NCI-H146 treated with DMSO at 0.1 percent for 48 hours (cell line): ENCODE results near the gene TRABD.

ENCODE experiments used
- DNase-seq: peaks from one replicate; lab custom pipeline; 2025; ENCODE audit not compliant: unreplicated experiment; lab: John Stamatoyannopoulos, UW

Gene TRABD

DNA sequence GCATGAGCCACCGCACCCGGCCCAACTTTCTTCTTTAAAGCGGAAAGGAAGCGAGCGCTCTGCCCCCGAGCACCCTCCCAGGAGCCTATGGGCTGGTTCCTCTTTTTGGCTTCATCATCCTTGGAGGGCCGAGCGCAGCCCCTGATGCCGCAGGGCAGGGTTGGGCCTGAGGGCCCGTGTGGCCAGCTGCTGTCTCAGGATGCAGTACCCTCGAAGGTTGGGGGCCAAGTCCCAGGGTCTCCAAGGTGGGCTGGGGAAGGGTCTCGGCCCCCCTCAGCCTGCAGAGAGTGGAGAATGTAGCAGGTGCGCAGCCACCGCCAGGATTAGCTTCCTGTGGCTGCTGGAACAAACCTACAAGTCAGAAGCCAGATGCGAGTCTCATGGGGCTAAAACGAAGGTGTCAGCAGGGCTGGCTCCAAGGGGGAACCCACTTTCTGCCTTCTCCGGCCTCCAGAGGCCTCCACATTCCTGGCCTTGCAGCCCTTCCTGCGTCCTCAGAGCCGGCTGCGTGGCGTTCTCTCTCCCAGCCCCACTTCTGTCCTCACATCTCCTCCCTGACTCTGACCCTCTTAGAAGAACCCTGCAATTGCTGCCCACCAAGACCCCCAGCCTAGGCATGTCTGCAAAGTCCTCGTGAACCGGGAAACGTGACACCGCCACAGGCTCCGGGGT, 12.3 kb upstream of the TRABD start:
- DNase-seq: no peak

DNA sequence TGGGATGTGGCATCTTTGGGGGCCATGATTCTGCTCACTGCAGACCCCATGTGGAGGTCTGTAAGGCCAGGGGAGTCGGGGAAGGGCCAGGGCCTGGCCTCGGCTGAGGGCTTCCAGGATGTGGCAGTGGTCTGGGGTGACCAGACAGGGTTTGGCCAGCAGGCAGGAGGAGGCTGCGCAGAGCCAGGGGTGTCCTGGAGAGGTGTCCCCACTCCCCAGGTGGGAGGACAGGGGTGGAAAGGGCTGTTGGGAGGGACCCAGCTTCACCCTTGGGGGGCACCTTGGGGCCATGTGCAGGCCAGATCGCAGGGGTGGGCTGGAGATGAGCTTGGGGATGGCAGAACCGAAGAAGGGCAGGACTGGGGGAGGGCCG, 11.7 kb upstream of the TRABD start:
- no peak for DNase-seq

DNA sequence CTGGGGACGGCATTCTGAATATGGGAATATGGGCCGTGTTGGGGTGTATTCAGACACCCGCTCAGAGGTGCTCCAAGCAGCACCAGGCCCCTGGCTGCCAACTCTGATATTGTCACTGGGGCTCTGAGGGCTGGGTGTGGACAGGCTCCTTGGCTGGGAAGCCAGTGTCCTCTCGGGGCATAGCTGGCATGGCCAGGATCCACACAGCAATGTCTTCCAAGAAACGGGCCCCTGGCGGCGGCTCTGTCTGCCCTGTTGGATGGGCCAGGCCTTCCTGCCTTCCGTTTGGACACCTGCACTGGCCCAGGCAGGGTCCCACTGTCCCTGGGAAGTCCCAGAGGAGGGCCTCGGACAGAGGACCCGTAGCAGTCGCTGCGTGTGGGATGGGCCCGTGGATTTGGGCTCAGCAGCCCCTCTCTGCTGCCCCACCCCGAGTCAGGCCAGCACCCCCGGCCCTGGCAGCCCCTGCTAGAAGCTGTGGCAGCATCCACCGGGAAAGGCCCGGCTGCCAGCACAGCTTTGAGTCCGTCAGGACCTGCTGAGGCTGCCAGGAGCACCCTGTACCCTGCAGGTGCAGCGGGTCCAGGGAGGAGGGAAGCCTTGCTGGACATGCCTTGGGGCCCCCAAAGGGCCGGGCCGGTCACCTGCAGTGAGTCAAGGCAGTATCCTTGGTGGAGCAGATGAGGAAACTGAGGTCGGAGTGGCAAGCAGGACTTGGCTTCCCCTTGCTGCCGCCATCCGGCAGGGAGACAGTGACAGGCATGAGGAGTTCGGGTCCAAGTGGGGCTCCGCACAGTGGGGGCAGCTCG, 11.1 kb upstream of the TRABD start:
- no peak for DNase-seq

DNA sequence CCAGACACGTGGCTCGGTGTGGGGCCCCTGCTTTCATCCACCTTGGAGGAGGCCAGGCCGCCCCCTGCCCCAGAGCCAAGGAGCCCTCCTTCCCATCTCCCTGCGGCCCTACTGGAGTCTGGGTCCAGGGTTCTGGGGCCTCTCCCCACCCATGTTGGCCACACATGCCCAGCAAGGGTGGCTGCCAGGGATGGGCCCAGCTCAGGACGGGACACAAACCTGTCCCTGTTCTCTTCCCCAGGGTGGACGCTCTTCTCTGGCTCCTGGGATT, 10.6 kb upstream of the TRABD start:
- DNase-seq: no peak

DNA sequence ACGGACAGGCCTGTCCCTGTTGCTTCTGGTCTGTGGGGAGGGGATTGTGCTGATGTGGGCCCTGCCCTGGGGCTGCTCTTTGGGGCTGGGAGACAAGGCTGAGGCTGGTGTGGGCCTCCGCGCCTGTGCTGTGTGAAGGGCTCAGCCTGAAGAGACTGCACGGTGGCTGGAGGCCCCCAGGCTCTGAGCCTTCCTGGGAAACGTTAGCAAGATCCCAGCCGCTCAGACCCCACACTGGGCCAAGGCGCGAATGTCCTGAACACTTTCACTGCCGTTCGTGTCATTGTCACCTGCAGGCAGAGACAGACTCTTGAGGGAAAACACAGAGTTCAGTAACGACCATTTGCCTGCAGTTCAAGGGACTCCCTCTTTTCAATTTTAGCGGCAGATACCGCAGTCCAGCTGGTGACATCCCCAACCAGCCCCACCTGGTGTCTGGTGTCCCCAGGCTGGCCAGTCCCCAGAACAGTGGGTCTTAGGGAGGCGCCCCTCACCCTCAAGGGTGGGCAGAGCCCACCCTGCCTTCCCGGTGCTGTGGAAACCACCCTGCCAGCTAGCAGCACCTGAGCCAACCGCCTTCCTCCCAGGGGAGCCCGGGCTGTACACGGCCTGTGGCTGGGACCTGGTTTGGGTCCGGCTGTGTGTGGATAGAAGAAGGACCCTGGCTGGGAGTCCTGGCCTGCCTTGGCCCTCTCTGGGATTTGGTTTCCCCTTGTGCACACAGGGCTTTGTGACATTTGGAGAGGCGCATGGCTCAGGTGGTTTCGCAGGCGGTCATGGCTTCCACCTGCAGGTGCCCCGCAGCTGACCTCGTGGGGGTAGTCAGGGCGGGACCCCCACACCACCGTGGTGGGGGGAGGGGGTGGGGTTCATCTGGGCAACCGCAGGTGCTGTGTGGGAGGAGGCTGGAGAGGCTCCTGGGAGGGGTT, 9.5 kb upstream of the TRABD start:
- DNase-seq: no peak

DNA sequence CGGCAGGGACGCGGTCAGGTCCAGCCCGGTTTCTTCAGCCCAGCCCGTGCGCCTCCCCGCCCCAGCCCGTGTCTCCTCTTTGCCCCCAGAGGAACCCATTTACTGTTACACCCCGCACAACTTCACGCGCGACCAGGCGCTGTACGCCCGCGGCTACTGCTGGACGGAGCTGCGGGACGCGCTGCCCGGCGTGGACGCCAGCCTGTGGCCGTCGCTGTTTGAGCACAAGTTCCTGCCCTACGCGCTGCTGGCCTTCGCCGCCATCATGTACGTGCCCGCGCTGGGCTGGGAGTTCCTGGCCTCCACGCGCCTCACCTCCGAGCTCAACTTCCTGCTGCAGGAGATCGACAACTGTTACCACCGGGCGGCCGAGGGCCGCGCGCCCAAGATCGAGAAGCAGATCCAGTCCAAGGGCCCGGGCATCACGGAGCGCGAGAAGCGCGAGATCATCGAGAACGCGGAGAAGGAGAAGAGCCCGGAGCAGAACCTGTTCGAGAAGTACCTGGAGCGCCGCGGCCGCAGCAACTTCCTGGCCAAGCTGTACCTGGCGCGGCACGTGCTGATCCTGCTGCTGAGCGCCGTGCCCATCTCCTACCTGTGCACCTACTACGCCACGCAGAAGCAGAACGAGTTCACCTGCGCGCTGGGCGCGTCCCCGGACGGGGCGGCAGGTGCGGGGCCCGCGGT, 8.7 kb upstream of the TRABD start:
- no peak for DNase-seq

DNA sequence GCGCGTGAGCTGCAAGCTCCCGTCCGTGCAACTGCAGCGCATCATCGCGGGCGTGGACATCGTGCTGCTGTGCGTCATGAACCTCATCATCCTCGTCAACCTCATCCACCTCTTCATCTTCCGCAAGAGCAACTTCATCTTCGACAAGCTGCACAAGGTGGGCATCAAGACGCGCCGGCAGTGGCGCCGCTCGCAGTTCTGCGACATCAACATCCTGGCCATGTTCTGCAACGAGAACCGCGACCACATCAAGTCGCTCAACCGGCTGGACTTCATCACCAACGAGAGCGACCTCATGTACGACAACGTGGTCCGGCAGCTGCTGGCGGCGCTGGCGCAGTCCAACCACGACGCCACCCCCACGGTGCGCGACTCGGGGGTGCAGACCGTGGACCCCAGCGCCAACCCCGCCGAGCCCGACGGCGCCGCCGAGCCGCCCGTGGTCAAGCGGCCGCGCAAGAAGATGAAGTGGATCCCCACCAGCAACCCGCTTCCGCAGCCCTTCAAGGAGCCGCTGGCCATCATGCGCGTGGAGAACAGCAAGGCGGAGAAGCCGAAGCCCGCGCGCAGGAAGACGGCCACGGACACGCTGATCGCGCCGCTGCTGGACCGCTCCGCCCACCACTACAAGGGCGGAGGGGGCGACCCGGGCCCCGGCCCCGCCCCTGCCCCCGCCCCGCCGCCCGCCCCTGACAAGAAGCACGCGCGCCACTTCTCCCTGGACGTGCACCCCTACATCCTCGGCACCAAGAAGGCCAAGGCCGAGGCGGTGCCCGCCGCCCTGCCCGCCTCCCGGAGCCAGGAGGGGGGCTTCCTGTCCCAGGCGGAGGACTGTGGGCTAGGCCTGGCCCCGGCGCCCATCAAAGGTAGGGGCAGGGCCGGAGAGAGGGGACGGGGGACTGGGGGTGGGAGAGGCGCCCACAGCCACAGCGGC, 7.9 kb upstream of the TRABD start:
- DNase-seq: no peak

DNA sequence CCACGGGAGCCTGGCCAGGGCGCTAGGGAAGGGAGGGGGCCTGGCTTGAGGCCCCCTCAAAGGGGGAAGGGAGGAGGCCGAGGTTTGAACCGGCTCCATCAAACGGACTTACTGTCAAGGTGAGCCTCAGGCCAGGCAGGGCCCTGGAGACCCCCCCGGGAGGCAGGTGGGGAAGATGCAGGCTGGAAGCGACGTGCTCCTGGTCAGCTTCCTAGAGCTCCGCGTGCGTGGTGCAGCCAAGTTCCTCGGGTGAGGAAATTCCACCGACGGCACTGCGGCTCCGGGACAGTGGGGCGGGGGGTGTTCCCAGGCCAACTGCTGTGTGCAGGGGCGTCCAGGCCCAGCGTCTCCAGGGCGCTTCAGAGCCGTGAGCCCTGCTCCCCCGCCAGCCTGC, 7.2 kb upstream of the TRABD start:
- no peak for DNase-seq

DNA sequence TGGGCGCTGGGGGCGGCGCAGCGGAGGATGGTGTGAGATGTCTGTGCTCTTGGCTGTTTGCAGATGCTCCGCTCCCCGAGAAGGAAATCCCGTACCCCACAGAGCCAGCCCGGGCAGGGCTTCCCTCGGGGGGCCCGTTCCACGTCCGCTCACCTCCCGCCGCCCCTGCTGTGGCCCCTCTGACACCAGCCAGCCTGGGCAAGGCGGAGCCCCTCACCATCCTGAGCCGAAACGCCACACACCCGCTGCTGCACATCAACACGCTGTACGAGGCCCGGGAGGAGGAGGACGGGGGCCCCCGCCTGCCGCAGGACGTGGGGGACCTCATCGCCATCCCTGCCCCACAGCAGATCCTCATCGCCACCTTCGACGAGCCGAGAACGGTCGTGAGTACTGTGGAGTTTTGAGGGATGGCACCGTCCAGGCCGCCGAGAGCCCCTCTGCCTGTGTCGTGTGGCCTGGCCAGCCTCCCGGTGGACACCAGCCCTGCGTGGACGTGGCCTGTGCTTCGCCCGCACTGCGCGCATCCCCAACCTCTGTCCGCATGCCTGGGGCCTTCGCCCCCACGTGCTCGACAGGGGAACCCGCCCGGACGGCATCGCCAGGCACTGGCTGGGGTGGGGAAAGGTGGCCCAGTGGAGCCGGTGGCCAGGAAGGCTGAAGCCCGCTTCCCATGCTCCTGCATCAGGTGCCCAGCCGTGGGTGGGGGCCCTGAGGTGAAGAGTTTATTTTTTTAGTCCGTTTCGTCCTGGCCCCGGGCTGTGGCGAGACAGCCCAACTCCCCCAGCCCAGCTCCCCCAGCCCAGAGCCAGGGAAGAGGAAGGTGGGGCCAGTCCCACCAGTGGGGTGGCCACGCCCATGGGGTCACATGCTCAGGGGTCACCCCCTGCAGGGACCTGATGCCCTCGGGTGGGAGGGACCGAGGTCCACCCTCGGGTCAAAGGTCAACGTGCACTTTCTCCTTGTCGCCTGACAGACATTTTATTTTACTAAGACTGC, 6.5 kb upstream of the TRABD start:
- no peak for DNase-seq

DNA sequence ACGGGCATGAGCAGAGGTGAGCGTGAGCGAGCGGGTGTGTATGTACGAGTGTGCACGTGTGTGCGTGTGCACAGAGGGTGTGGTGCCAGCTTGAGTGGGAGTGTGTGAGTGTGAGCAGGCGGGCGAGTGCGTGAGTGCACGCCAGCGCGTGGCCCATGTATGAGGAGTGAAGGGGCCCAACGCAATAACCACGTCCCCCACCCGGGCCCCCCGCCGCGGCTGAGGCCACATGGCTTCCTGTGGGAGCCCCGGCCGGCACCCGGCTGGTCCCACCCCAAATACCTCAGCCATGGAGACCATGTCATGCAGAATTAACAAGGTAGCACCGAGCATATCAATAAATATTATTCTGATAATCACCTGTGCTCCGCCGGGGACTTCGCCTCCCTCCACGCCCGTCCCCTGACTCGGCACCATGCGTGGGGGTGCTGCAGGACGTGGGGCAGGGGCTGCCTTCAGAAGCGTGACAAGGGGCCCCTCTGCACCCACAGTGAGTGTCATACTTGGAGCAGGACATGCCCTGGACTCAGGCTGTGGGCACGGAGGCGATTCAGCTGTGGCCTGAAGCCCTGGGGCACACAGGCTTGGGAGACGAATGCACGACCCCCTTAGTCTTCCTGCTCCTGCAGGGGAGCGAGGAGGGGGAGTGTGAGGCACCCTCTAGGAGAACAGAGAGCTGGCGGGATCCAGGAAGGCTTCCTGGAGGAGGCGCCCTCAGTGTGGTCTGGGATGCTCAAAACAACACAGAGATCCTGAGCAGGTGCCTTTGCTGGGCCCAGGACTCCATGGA, 5.6 kb upstream of the TRABD start:
- no peak for DNase-seq

DNA sequence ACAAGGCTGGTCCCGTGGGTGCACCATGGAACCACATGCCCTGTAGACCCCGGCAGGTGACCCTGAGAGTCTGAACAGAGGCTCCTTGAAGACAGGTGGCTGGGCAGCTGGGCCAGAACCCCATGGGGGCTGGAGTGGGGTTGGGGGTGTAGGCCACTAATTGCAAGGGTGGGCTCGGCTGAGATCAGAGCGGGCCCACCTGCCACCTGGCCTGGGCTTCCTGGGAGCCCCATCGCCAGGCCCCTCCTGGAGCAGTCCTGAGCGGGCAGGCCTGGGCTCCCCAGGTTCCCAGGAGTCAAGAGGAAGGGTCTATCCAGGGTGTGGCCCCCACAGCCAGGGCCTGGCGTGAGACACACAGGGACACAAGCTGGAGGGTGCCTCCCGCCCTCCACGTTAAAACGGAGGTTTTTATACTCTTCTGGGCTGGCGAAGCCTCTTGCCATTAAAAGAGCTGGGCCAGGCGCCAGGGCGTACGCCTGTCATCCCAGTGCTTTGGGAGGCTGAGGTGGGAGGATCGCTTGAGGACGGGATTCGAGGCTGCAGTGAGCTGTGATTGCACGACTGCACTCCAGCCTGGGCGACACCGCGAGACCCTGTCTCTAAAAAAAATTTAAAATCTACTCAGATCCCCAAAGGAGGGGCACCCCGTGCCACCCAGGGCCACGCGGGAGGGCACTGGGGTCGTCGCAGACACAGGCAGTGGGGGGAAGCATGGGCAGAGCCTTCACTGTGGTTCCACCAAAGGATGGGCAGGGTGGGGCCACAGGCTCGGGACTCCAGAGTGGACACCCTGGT, 4.8 kb upstream of the TRABD start:
- no peak for DNase-seq

DNA sequence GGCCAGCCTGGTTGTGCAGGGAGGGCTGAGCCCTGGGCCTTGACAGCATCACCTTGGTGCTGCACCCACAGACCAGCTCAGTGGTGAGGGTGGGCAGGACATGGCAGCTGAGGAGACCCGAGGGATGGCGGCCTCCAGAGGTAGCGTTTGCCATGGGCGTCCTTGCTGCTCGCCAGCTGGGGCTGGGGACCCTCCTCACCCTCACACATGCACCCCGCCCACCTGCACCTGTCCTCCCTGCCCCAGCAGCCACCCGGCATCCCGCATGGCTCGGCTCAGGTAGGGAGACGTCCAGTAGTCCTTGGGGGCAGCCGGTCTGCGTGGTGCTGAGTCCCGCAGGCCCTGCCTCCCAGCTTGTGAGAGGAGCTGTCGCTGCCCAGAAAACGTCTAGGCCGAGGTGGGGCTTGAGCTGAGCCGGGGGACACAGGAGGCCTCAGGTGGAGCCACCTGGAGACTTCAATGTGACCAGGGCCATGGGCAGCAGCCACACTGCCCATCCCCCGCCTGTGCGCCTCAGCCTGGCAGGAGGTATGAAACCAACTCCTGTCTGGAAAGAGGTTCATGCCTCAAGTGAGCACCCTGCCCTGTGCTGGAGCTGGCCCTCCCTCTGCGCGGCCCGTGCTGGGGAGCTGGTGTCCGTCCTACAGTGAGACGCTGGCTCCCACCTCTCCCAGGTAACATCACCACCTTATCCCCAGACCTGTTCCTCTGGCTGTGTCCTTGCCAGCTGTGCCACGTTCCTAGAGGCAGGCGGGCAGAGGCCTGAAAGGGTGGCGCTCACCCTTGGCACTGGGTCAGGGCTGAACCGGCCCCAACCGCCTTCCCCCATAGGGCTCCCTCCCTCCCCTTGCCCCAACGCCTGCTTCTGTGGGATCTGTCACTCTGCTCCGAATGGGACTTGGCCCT, 3.3 kb upstream of the TRABD start:
- no peak for DNase-seq

DNA sequence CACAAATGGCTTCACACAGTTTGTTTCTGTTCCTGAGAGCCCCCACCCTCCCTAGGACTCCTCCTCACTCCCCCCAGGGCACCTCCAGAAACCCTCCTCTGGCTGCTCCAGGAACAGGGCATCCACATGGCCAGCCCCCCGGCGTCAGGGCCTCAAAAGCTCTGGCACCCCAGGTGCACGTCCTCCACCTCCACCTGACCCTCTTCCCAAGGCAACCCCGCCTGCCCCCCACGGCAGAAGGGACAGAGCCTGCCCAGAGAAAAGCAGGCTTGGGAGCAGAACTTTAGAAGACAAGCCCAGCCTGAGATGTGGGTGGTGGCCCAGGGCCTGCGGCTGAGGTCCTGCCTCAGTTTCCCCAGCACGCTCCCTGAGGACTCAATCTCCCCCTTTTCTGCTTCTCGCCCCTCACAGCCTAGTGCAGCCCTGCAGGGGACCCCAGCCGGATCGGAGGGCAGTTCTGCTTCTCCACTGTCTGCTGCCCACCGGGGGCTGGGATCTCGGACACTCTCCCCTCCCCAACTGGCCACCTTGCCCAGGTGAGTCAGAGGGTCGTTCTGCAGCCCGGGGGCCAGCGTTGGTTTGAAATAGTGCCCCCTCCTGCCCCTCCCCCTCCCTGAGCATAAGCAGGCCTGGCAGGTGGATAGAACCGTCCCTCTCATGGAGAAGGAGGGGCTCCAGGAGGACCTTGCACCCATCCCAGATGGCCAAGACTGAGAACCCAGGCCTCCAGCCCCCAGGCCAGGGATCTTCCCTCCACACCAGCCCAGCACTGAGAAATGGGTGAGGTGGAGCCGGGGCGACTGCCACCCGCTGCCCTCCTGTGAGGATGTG, 2.4 kb upstream of the TRABD start:
- no peak for DNase-seq

DNA sequence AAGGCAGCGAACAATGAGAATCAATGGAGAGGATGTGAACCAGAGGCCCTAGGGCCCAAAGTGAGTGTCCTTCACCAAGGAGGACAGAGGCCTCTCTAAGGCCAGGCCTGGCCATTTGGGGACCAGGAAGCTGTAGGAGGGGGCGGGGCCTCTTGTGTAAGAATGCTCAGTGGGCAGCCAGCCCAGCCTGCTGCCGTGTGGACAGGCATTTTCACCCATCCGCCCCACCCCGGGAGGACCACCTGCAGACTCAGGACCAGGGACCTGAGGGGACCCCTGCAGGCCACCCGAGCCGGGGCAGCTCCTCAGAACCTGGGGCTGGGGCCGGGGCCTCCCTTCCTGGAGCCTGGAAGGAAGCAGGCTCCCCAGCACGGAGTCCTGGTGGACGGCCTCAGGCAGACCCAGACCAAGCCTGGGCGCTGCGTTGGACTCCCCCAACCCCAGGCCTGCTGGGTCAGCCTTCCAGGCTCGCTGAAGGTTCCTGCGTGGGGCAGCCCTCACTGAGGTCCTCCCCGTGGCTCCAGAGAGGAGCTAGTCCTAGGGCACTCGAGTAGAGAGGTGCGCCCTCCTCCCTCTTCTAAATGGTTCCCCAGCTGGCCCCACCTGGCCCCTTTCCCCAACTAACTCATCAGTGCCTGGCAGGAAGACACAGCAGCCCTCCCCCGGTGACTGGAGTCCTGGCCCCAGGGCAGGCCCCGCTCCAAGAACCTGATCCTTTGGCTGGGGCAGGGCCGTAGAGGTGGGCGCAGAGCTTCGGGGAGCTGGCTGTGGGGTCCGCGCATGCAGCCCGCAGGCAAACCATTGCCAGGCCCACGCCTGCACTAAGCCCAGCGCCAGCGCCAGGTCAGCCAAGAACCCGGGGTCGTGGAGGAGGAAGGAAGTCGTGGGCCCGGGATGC, 1.5 kb upstream of the TRABD start:
- no peak for DNase-seq
